Spleen (tissue), 11 donors: ENCODE data around the gene CARS1. TPM values are rescaled to one million over a fixed set of nuclear protein-coding genes. Genes with fewer than 3 reads are reported as not detected.

ENCODE experiments used
- DNase-seq: peaks from one replicate; pipeline ENCODE4 v3.0.0-alpha.2; 2020
- H3K27ac ChIP-seq, 8 donors: fragments of 200-600 bp; sonication (generic) in 7 of 8; 1 replicate in 4 of 8; 2 replicates in 4 of 8; pipeline versions ENCODE4 v1.5.0 to v1.8.0; 2016 to 2021; ENCODE audit warnings: inconsistent platforms in 4 of 8, mild to moderate bottlenecking in 4 of 8, moderate library complexity in 1 of 8
- H3K27me3 ChIP-seq, 7 donors: fragments of 200-600 bp; sonication (generic) in 6 of 7; replicated peaks in 1 of 7; 1 replicate in 4 of 7; 2 replicates in 3 of 7; pipeline versions ENCODE4 v1.5.0 to v1.8.0; 2016 to 2021; ENCODE audit warnings: inconsistent platforms in 3 of 7, mild to moderate bottlenecking in 1 of 7
- H3K36me3 ChIP-seq, 6 donors: fragments of 200-600 bp; sonication (generic) in 5 of 6; 1 replicate in 4 of 6; 2 replicates in 2 of 6; pipeline versions ENCODE4 v1.5.0 to v1.8.0; 2016 to 2021; ENCODE audit warnings: inconsistent platforms in 2 of 6
- H3K4me1 ChIP-seq, 6 donors: fragments of 200-600 bp; sonication (generic) in 5 of 6; 1 replicate in 3 of 6; 2 replicates in 3 of 6; pipeline versions ENCODE4 v1.5.0 to v1.8.0; 2016 to 2021; ENCODE audit warnings: inconsistent platforms in 3 of 6
- H3K4me3 ChIP-seq, 8 donors: fragments of 200-600 bp; sonication (generic) in 7 of 8; 1 replicate in 4 of 8; 2 replicates in 4 of 8; pipeline versions ENCODE4 v1.5.0 to v1.8.0; 2016 to 2021; ENCODE audit warnings: inconsistent platforms in 4 of 8, mild to moderate bottlenecking in 4 of 8, moderate library complexity in 2 of 8
- H3K9me3 ChIP-seq, 8 donors: fragments of 200-600 bp; sonication (generic) in 7 of 8; 1 replicate in 4 of 8; 2 replicates in 4 of 8; pipeline versions ENCODE4 v1.5.0 to v1.8.0; 2016 to 2021; ENCODE audit warnings: inconsistent platforms in 4 of 8
- POLR2A ChIP-seq, 3 donors: fragments of 450-650 bp; IDR thresholded peaks; one replicate each; pipeline ENCODE4 v1.5.1; 2017; ENCODE audit warnings: antibody characterized with exemption in 3 of 3, mild to moderate bottlenecking in 1 of 3
- POLR2AphosphoS5 ChIP-seq, 3 donors: sonication (generic); formaldehyde crosslinking; IDR thresholded peaks; one replicate each; pipeline ENCODE4 v1.5.1; 2017; ENCODE audit warnings: antibody characterized with exemption in 3 of 3
- WGBS, 5 donors: extraction: QIAGEN DNeasy Blood & Tissue Kit in 3 of 5; methylation state at CpG; one replicate each; pipeline versions ENCODE4 v1.1.5 to v1.1.7; 2013 to 2018; 5-methylcytosine and 5-hydroxymethylcytosine counted together
- intact Hi-C: fragments of 100-400 bp; cut with DNase I; formaldehyde crosslinking; loops from one replicate; pipeline ENCODE4 v1.15.0; 2023; ENCODE audit warnings: low total_unique reads
- polyA plus RNA-seq, 3 donors: library from polyadenylated mRNA; stranded (reverse); fragments of 200-250 nt; gene quantifications; one replicate each; pipeline ENCODE4 v1.2.1, GENCODE V29; 2013
- total RNA-seq, 7 donors: library from RNA; depleted of rRNA in 3 of 7; stranded (reverse); fragments of >200 nt in 3 of 7; fragmentation: NEBNext Ultra II Directional in 4 of 7; extraction: Animal tissue kit (Norgen Biotek cat#: 25700) in 4 of 7; gene quantifications; one replicate each; pipeline versions ENCODE4 v1.1.0 to v1.2.1, GENCODE V29; 2016 to 2021
- TF ChIP-seq, protein P1 (sequence below), 11 experiments: fragments of 200-600 bp in 7 of 11; fragments of 450-650 bp in 4 of 11; sonication (generic) in 4 of 11; IDR thresholded peaks in 8 of 11; conservative IDR thresholded peaks in 3 of 11; 1 replicate in 7 of 11; 2 replicates in 4 of 11; pipeline versions ENCODE4 v1.4.0 to v1.8.0; 2016 to 2021; ENCODE audit warnings: antibody characterized with exemption in 11 of 11, inconsistent platforms in 4 of 11, mild to moderate bottlenecking in 1 of 11
- donor health status: healthy with polysubstance abuse.
- donor health status: DM: no; HTN: no; CAD: no; lungs with moderate emphysema.
- donor health status: DM: no; HTN: no; CAD: no.
- donor health status: Bipolar disorder and iron deficiency.
- donor health status: healthy.
- donor health status: DM: no; HTN: no; CAD: no.
- donor health status: DM: yes; HTN: yes; CAD: no.

CARS1 gene
- total and polyA plus RNA-seq, 10 donors = 18.6 to 64.9 (median 37.5) TPM

DNA sequence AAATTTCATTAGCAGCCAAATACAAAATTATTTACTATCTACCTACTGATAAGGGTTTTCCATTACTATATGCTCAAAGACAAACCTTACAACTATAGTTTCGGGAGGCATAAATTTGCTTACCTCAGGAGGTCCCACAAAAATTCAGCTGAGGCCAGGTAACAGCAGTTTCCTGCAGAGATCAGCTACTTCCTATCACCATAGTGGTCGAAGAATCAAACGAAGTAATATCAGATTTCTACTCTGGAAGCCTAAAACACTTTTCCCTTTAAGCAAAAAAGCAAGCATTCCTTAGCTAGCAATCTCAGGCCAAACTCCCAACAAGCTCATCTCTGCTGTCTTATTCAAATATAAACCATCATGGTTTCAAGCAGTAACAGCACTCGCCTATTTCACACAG lies 68.2 kb downstream of the CARS1 start:
- intact Hi-C loops = no loop called here
- TF ChIP-seq POLR2AphosphoS5 (IDR thresholded peaks at IDR 0.05) (no peak), POLR2A (IDR thresholded peaks at IDR 0.05) (no peak)
- TF ChIP-seq, protein P1, sequence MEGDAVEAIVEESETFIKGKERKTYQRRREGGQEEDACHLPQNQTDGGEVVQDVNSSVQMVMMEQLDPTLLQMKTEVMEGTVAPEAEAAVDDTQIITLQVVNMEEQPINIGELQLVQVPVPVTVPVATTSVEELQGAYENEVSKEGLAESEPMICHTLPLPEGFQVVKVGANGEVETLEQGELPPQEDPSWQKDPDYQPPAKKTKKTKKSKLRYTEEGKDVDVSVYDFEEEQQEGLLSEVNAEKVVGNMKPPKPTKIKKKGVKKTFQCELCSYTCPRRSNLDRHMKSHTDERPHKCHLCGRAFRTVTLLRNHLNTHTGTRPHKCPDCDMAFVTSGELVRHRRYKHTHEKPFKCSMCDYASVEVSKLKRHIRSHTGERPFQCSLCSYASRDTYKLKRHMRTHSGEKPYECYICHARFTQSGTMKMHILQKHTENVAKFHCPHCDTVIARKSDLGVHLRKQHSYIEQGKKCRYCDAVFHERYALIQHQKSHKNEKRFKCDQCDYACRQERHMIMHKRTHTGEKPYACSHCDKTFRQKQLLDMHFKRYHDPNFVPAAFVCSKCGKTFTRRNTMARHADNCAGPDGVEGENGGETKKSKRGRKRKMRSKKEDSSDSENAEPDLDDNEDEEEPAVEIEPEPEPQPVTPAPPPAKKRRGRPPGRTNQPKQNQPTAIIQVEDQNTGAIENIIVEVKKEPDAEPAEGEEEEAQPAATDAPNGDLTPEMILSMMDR (IDR thresholded peaks at IDR 0.05 in 8 of 11, conservative IDR thresholded peaks at IDR 0.05 in 3 of 11) = no peak

DNA sequence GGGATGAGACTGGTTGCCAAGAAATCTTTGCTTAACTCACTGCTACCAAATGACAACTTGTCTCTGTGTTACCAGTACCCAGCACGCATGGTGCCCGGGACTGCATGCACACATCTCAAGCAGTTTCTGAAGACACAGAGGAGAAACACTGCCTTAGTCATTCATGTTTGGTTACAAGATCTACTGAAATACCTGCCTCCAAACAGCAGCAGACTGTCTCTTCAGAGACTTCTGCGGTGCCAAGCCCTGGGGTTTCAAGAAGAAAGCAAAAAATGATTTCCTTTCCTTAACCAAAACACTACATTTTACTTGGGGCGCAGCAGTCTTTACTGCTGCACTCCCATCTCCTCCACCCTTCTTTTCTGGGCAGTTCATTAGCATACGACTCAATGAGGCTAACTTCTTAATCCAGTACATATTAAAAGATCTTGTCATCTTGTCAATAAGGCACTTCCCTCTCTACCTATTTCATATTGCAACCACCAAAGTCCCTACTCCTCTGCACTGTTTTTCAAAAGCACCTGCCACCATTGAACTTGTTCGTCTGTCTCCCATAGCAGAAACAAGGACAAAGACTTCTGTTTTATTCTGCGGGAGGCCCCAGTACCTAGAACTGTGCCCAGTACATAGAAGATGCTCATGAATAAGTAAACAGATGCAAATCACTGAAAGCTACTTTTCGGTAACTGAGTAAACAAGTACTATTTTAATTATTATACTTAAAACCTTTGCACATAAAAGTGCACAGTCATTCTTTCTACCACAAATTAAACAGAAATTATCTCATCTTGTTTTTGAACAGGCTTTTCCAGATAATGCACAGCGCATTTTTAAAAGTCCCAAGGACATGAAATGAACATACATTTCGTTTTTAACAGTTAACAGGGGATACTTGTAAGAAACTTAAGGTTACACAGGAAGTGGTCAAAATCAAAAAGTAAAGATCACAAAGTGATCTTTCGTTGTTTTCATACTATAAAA lies 69.1 kb downstream of the CARS1 start:
- DNase-seq = no peak
- TF ChIP-seq POLR2A (IDR thresholded peaks at IDR 0.05) (no peak), POLR2AphosphoS5 (IDR thresholded peaks at IDR 0.05) (no peak)
- TF ChIP-seq, protein P1 (IDR thresholded peaks at IDR 0.05 in 8 of 11, conservative IDR thresholded peaks at IDR 0.05 in 3 of 11) = no peak
- WGBS, 5 donors = 17 to 33% (median 24%) methylated on average over 11 of the region's 11 CpGs
- peaks cover 32 to 92% (median 80%) of the 10 kb centered on the region in 6 donors for H3K4me1 ChIP-seq
- H3K4me3 ChIP-seq = peak overlapping the region in 6 of 8 donors; percentile 76 to 90 (median 88)
- peaks cover 0 to 13% (median 0%) of the 10 kb centered on the region in 6 donors for H3K36me3 ChIP-seq
- H3K9me3 ChIP-seq = no peaks in the 10 kb centered on the region
- intact Hi-C loops = no loop called here
- no peaks in the 10 kb centered on the region for H3K27me3 ChIP-seq
- H3K27ac ChIP-seq = peak overlapping the region; percentile 6 to 98 (median 94)

More for the DNA sequence above, 68.2 kb downstream of the CARS1 start:
- no peak for DNase-seq
- peak overlapping the region; percentile 5 to 98 (median 94) for H3K27ac ChIP-seq
- no peaks in the 10 kb centered on the region for H3K27me3 ChIP-seq
- peak overlapping the region in 7 of 8 donors; percentile 14 to 90 (median 88) for H3K4me3 ChIP-seq
- H3K9me3 ChIP-seq = no peaks in the 10 kb centered on the region
- peaks cover 32 to 88% (median 73%) of the 10 kb centered on the region in 6 donors for H3K4me1 ChIP-seq
- 11 to 18% (median 16%) methylated on average over 4 of the region's 4 CpGs for WGBS, 5 donors
- H3K36me3 ChIP-seq = peaks cover 0 to 13% (median 0%) of the 10 kb centered on the region in 6 donors

DNA sequence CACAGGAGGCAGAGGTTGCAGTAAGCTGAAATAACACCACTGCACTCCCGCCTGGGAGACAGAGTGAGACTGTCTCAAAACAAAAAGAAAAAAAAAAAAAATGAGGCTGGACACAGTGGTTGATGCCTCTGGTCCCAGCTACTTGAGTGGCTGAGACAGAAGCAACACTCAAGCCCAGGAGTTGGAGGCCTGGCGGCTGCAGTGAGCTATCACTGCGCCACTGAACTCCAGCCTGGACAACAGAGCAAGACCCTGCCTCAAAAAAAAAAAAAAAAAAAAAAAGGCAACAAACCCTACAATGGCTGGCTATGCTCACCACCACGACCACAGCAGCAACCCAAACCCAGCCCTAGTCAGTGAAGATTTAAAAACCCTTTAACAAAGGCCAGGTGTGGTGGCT lies 73.3 kb downstream of the CARS1 start:
- WGBS, 5 donors = 86 to 94% (median 92%) methylated on average over 4 of the region's 4 CpGs
- intact Hi-C loops = no loop called here
- no peaks in the 10 kb centered on the region for H3K27me3 ChIP-seq
- no peak for TF ChIP-seq POLR2AphosphoS5 (IDR thresholded peaks at IDR 0.05)
- TF ChIP-seq, protein P1 (IDR thresholded peaks at IDR 0.05 in 8 of 11, conservative IDR thresholded peaks at IDR 0.05 in 3 of 11) = no peak
- TF ChIP-seq POLR2A (IDR thresholded peaks at IDR 0.05) = no peak
- H3K4me1 ChIP-seq = peaks cover 28 to 95% (median 74%) of the 10 kb centered on the region in 6 donors
- no peak for DNase-seq
- H3K4me3 ChIP-seq = no peak overlapping the region
- peaks cover 0 to 33% (median 9%) of the 10 kb centered on the region in 6 donors for H3K36me3 ChIP-seq
- no peak overlapping the region for H3K27ac ChIP-seq
- H3K9me3 ChIP-seq = no peaks in the 10 kb centered on the region

DNA sequence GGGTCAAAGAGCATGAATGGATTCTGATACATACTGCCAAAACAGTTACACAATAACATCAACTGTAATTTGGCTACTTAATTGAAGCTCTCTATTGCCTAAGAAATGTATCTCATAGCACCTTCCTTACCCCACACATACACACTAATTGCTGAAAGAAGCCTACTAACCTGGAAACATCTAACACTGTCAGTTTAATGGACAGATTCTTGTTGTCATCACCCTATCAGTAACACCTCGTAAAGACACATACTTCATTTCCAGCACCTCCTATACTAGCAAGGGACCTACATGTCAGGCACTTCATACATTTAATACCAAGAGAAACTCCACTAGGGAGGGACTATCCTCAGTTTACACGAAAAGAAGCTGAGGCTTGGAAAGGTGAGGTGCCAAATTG lies 75.0 kb downstream of the CARS1 start:
- TF ChIP-seq POLR2A (IDR thresholded peaks at IDR 0.05) (no peak), POLR2AphosphoS5 (IDR thresholded peaks at IDR 0.05) (no peak)
- TF ChIP-seq, protein P1 (IDR thresholded peaks at IDR 0.05 in 8 of 11, conservative IDR thresholded peaks at IDR 0.05 in 3 of 11) = no peak
- no peak for DNase-seq
- Histone ChIP-seq H3K4me3 (no peak overlapping the region), H3K4me1 (peaks cover 16 to 87% (median 57%) of the 10 kb centered on the region in 6 donors), H3K36me3 (peaks cover 2 to 48% (median 25%) of the 10 kb centered on the region in 6 donors), H3K27ac (peak overlapping the region in 1 of 8 donors; percentile 4), H3K9me3 (no peaks in the 10 kb centered on the region), H3K27me3 (no peaks in the 10 kb centered on the region)
- WGBS, 5 donors = 64 to 81% (median 76%) methylated on average over 2 of the region's 2 CpGs
- intact Hi-C loops = no loop called here
